Spleen (tissue), 11 donors: ENCODE results near the gene FAM153A. TPM values are rescaled to one million over a fixed set of nuclear protein-coding genes. Genes with fewer than 3 reads are reported as not detected.
A peak's percentile ranks its signal among the peaks of the same experiment; 100 is the strongest.
"Not testable (repeated sequence)": the region's sequence is repeated elsewhere in the genome, so short reads cannot be mapped to it uniquely, and the experiment has no call there.

ENCODE experiments used
- DNase-seq: peaks from one replicate; pipeline ENCODE4 v3.0.0-alpha.2; 2020
- H3K27ac ChIP-seq, 8 donors: fragments of 200-600 bp; sonication (generic) in 7 of 8; 1 replicate in 4 of 8; 2 replicates in 4 of 8; pipeline versions ENCODE4 v1.5.0 to v1.8.0; 2016 to 2021; ENCODE audit warnings: inconsistent platforms in 4 of 8, mild to moderate bottlenecking in 4 of 8, moderate library complexity in 1 of 8
- H3K27me3 ChIP-seq, 7 donors: fragments of 200-600 bp; sonication (generic) in 6 of 7; replicated peaks in 1 of 7; 1 replicate in 4 of 7; 2 replicates in 3 of 7; pipeline versions ENCODE4 v1.5.0 to v1.8.0; 2016 to 2021; ENCODE audit warnings: inconsistent platforms in 3 of 7, mild to moderate bottlenecking in 1 of 7
- H3K36me3 ChIP-seq, 6 donors: fragments of 200-600 bp; sonication (generic) in 5 of 6; 1 replicate in 4 of 6; 2 replicates in 2 of 6; pipeline versions ENCODE4 v1.5.0 to v1.8.0; 2016 to 2021; ENCODE audit warnings: inconsistent platforms in 2 of 6
- H3K4me1 ChIP-seq, 6 donors: fragments of 200-600 bp; sonication (generic) in 5 of 6; 1 replicate in 3 of 6; 2 replicates in 3 of 6; pipeline versions ENCODE4 v1.5.0 to v1.8.0; 2016 to 2021; ENCODE audit warnings: inconsistent platforms in 3 of 6
- H3K4me3 ChIP-seq, 8 donors: fragments of 200-600 bp; sonication (generic) in 7 of 8; 1 replicate in 4 of 8; 2 replicates in 4 of 8; pipeline versions ENCODE4 v1.5.0 to v1.8.0; 2016 to 2021; ENCODE audit warnings: inconsistent platforms in 4 of 8, mild to moderate bottlenecking in 4 of 8, moderate library complexity in 2 of 8
- H3K9me3 ChIP-seq, 8 donors: fragments of 200-600 bp; sonication (generic) in 7 of 8; 1 replicate in 4 of 8; 2 replicates in 4 of 8; pipeline versions ENCODE4 v1.5.0 to v1.8.0; 2016 to 2021; ENCODE audit warnings: inconsistent platforms in 4 of 8
- WGBS, 5 donors: extraction: QIAGEN DNeasy Blood & Tissue Kit in 3 of 5; methylation state at CpG; one replicate each; pipeline versions ENCODE4 v1.1.5 to v1.1.7; 2013 to 2018; 5-methylcytosine and 5-hydroxymethylcytosine counted together
- intact Hi-C: fragments of 100-400 bp; cut with DNase I; formaldehyde crosslinking; loops from one replicate; pipeline ENCODE4 v1.15.0; 2023; ENCODE audit warnings: low total_unique reads
- polyA plus RNA-seq, 3 donors: library from polyadenylated mRNA; stranded (reverse); fragments of 200-250 nt; gene quantifications; one replicate each; pipeline ENCODE4 v1.2.1, GENCODE V29; 2013
- total RNA-seq, 7 donors: library from RNA; depleted of rRNA in 3 of 7; stranded (reverse); fragments of >200 nt in 3 of 7; fragmentation: NEBNext Ultra II Directional in 4 of 7; extraction: Animal tissue kit (Norgen Biotek cat#: 25700) in 4 of 7; gene quantifications; one replicate each; pipeline versions ENCODE4 v1.1.0 to v1.2.1, GENCODE V29; 2016 to 2021
- donor health status: healthy with polysubstance abuse.
- donor health status: DM: no; HTN: no; CAD: no; lungs with moderate emphysema.
- donor health status: DM: no; HTN: no; CAD: no.
- donor health status: Bipolar disorder and iron deficiency.
- donor health status: healthy.
- donor health status: DM: no; HTN: no; CAD: no.
- donor health status: DM: yes; HTN: yes; CAD: no.

FAM153A gene
- total and polyA plus RNA-seq, 10 donors, result 18.4 to 94.7 (median 41.7) TPM

- H3K9me3 ChIP-seq, H3K4me3 ChIP-seq, intact Hi-C loops, H3K27me3 ChIP-seq, H3K36me3 ChIP-seq, H3K27ac ChIP-seq, H3K4me1 ChIP-seq: not testable (repeated sequence)
- WGBS, 5 donors, result 87 to 94% (median 91%) methylated on average over 6 to 11 of the region's 18 CpGs; no CpG with 5 or more reads in 2 of the 5 donors
- DNase-seq, result peak; percentile 50
These were observed 24.6 kb upstream of the FAM153A start for GRCh38 chr5:177807265-177807664.

GRCh38 chr5:177801427-177801826 is 18.7 kb upstream of the FAM153A start:
- H3K27me3 ChIP-seq, DNase-seq, H3K36me3 ChIP-seq, intact Hi-C loops, H3K9me3 ChIP-seq, H3K4me1 ChIP-seq, H3K4me3 ChIP-seq, H3K27ac ChIP-seq: not testable (repeated sequence)
- 63 to 83% (median 71%) methylated on average over 2 to 5 of the region's 5 CpGs for WGBS, 5 donors

GRCh38 chr5:177798237-177798840 is 15.6 kb upstream of the FAM153A start:
- DNase-seq, H3K36me3 ChIP-seq, H3K27me3 ChIP-seq, H3K9me3 ChIP-seq, H3K27ac ChIP-seq, H3K4me1 ChIP-seq, intact Hi-C loops, H3K4me3 ChIP-seq: not testable (repeated sequence)
- WGBS, 5 donors, result 75 to 95% (median 89%) methylated on average over 2 to 11 of the region's 19 CpGs; no CpG with 5 or more reads in 1 of the 5 donors

- H3K4me1 ChIP-seq, H3K36me3 ChIP-seq, H3K9me3 ChIP-seq, DNase-seq, H3K4me3 ChIP-seq, intact Hi-C loops, H3K27me3 ChIP-seq, H3K27ac ChIP-seq: not testable (repeated sequence)
- WGBS, 5 donors, result 68 to 100% (median 83%) methylated on average over 1 to 4 of the region's 9 CpGs
These were observed 10.6 kb upstream of the FAM153A start for GRCh38 chr5:177793272-177793671.

- DNase-seq, intact Hi-C loops, H3K27me3 ChIP-seq, H3K4me1 ChIP-seq, H3K36me3 ChIP-seq, H3K27ac ChIP-seq, H3K9me3 ChIP-seq, H3K4me3 ChIP-seq: not testable (repeated sequence)
- 82 to 92% (median 86%) methylated on average over 3 to 6 of the region's 12 CpGs; no CpG with 5 or more reads in 1 of the 5 donors for WGBS, 5 donors
These were observed 8.9 kb upstream of the FAM153A start for GRCh38 chr5:177791649-177792048.

- H3K36me3 ChIP-seq, H3K4me3 ChIP-seq, DNase-seq, H3K4me1 ChIP-seq, intact Hi-C loops, H3K9me3 ChIP-seq, H3K27ac ChIP-seq, H3K27me3 ChIP-seq: not testable (repeated sequence)
- WGBS, 5 donors, result 28 to 84% (median 34%) methylated on average over 9 to 12 of the region's 23 CpGs; no CpG with 5 or more reads in 1 of the 5 donors
These were observed 530 bp downstream of the FAM153A start for GRCh38 chr5:177782169-177782568.

- DNase-seq, intact Hi-C loops, H3K9me3 ChIP-seq, H3K27me3 ChIP-seq, H3K4me1 ChIP-seq, H3K27ac ChIP-seq, H3K4me3 ChIP-seq, H3K36me3 ChIP-seq: not testable (repeated sequence)
- whole genome bisulfite sequencing, 5 donors, result 78 to 95% methylated on average over 1 of the region's 3 CpGs; no CpG with 5 or more reads in 3 of the 5 donors
These were observed 11.5 kb downstream of the FAM153A start for GRCh38 chr5:177771206-177771605.

GRCh38 chr5:177770646-177771045 is 12.1 kb downstream of the FAM153A start:
- DNase-seq, H3K4me1 ChIP-seq, H3K27ac ChIP-seq, H3K4me3 ChIP-seq, intact Hi-C loops, H3K36me3 ChIP-seq, H3K9me3 ChIP-seq, H3K27me3 ChIP-seq: not testable (repeated sequence)
- 52 to 100% (median 80%) methylated on average over 2 of the region's 2 CpGs for WGBS, 5 donors

- H3K27ac ChIP-seq, DNase-seq, H3K4me1 ChIP-seq, H3K27me3 ChIP-seq, H3K9me3 ChIP-seq, H3K4me3 ChIP-seq, intact Hi-C loops, H3K36me3 ChIP-seq: not testable (repeated sequence)
- 91 to 94% (median 92%) methylated on average over 3 to 5 of the region's 15 CpGs; no CpG with 5 or more reads in 2 of the 5 donors for WGBS, 5 donors
These were observed 18.8 kb downstream of the FAM153A start for GRCh38 chr5:177763737-177764508.

- DNase-seq, intact Hi-C loops, H3K27ac ChIP-seq, H3K36me3 ChIP-seq, H3K4me3 ChIP-seq, H3K4me1 ChIP-seq, H3K27me3 ChIP-seq, H3K9me3 ChIP-seq: not testable (repeated sequence)
- WGBS, 5 donors, result 70 to 87% (median 81%) methylated on average over 3 to 8 of the region's 8 CpGs
These were observed 21.7 kb downstream of the FAM153A start for GRCh38 chr5:177760954-177761353.

GRCh38 chr5:177747354-177747753 is 35.3 kb downstream of the FAM153A start:
- H3K4me1 ChIP-seq, H3K9me3 ChIP-seq, H3K27me3 ChIP-seq, H3K27ac ChIP-seq, H3K4me3 ChIP-seq, DNase-seq, H3K36me3 ChIP-seq, intact Hi-C loops: not testable (repeated sequence)
- WGBS, 5 donors, result 70 to 87% (median 79%) methylated on average over 2 of the region's 2 CpGs; no CpG with 5 or more reads in 1 of the 5 donors
